ENCODE measurements around the gene RNF31.

Gene RNF31

DNA sequence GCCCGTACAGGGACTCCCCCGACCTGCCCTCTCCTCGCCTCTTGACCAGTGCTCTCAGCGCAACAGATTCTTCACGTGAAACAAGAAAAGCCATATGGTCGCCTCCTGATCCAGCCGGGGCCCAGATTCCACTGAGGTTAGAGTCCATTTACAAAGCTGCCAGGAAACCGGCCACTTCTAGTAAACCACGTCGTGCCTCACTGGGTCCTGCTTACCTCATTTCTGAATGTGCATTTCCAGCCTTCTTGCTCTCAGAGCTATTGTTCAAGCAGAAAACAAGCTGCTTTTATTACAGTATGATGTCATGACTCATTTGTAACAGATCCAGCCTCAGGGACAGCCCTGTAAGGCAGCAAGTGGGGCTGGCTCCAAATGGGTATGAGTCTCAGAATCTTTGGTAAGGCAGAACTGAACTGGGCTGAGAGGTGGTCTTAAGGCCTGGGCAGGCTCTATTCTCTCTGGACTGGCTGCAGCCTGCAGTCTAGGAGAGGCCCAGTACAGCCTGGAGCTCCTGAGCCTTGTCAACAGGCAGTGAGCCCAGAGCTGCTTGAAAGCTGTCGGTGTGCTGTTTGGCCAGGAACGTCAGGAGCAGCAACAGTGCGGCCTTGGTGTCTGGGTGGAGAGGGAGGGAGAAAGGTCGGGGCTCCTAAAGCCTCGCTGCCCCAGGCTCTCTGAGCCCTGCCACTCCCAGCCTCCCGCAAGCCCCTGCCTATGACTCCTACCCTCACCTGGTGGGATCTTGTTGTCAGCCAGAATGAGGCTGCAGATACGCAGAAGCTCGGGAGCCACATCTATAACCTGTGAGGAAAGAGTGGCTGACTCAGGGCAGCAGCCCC, 32.9 kb downstream of the RNF31 start:
- H3K9me3 ChIP-seq = no peaks in the 10 kb centered on the region
- H3K36me3 ChIP-seq = peaks cover 89% of the 10 kb centered on the region
- no peak for TF ChIP-seq Cebpa-rat (IDR thresholded peaks at IDR 0.05)
- no peak overlapping the region for H3K4me3 ChIP-seq
- peak overlapping the region; percentile 44; the same call in 1 of the 2 replicates for H3K9ac ChIP-seq
- H4K20me1 ChIP-seq = peaks cover 15% of the 10 kb centered on the region; the same call in 1 of the 2 replicates
- H3K27ac ChIP-seq = peak overlapping the region; percentile 41
- H3K27me3 ChIP-seq = no peaks in the 10 kb centered on the region
- H3K4me1 ChIP-seq = peaks cover 26% of the 10 kb centered on the region
- peak overlapping the region; percentile 69 for H3K4me2 ChIP-seq

DNA sequence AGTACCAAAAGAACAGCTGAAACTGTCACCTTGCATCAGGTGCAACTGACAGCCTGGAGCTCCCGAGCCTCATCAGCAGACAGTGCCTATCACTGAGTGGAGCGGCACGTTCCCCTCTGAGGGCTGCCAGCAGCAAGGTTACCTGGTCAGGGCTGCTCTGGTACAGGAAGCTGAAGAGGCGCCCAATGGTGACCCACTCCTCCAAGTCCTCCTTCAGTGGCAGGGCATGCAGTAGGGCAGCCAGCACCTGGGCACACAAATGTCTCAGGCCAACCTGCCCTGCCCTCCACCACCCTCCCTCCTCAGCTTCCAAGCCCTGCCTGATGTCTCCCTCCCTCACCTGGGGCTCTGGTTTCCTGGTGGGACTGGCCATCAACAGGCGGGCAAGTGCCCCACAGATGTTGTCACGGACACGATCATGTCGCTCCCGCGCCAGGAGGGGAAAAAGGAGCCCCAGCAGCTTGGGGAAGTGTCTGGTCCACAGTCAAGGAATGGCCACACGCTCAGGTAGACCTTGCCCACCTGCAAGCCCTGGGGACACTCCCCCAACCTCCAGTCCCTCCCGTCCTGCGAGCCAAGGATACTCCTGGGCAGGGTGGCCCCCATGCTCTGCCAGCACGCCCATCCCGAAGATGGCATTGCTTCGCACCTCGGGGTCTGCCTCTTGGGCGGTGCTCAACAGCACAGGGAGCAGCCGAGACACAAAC, 34.2 kb downstream of the RNF31 start:
- Histone ChIP-seq H3K4me3 (no peak overlapping the region), H3K9me3 (no peaks in the 10 kb centered on the region), H3K9ac (no peak overlapping the region), H3K4me2 (no peak overlapping the region), H3K36me3 (peaks cover 99% of the 10 kb centered on the region), H3K27me3 (no peaks in the 10 kb centered on the region), H3K27ac (no peak overlapping the region), H4K20me1 (peaks cover 15% of the 10 kb centered on the region; the same call in 1 of the 2 replicates), H3K4me1 (peaks cover 26% of the 10 kb centered on the region)
- no peak for TF ChIP-seq Cebpa-rat (IDR thresholded peaks at IDR 0.05)

DNA sequence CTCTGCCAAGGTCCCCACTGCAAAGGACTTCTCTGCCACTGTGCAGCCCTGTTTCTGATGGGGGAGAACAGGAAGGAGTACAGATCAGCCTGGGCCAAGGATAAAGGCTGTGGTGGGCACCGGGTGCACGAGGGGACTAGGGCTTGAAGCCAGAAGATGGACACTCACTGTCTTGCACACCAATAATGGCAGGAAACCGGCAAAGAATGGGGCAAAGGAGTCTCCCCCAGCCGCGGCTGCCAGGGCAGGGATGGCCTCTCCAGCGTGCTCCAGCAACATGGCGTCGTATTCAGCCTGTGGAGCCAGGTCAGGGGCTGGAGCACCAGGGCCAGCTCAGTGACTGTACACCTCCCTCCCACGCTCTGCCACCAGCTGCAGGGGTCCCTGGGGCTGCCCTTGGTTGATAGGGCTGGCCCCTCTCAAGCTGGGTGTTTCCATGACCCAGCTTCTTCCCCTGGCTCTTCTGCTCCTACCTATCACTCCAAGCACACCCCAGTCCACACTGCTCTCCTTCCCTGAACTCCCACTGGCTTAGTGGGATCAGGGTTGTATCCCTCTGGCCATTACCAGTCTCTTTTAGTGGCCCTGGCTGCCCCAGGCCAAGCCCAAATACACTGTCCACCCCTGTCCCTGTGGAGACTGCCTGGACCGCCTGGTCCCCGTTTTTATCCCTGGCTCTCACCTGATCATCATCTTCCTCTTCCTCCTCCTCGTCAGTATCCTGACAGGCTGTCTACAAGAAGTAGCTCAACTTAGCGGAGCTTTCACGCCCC, 35.0 kb downstream of the RNF31 start:
- H3K4me2 ChIP-seq = no peak overlapping the region
- peaks cover 34% of the 10 kb centered on the region for H3K4me1 ChIP-seq
- no peak overlapping the region for H3K9ac ChIP-seq
- peaks cover 15% of the 10 kb centered on the region; the same call in 1 of the 2 replicates for H4K20me1 ChIP-seq
- H3K27ac ChIP-seq = no peak overlapping the region
- no peaks in the 10 kb centered on the region for H3K9me3 ChIP-seq
- no peak for TF ChIP-seq Cebpa-rat (IDR thresholded peaks at IDR 0.05)
- H3K27me3 ChIP-seq = no peaks in the 10 kb centered on the region
- peaks cover 99% of the 10 kb centered on the region for H3K36me3 ChIP-seq
- H3K4me3 ChIP-seq = no peak overlapping the region

DNA sequence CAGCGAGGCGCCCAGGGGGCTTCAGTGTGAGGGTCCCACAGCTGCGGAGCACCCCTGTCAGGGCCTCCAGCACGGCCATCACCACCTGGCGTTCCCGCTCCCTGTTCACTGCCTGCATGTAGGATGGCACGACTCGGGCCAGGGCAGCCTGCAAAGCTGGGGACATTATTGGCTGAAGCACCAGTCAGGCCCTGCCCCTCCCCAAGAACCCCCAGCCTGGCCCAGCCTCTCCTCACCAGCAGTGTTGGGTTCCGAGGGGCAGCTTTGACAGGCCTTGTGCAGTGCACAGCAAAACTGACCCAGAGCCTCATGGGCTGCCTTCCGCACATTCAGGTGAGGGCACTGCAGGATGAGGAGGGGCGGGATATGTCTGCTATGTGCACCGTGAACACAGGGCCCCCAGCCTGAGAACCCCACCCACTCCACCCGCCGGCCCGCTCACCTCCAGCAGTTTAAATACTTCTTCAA, 35.8 kb downstream of the RNF31 start:
- H3K27ac ChIP-seq = no peak overlapping the region
- H3K9ac ChIP-seq = no peak overlapping the region
- no peak overlapping the region for H3K4me2 ChIP-seq
- H3K9me3 ChIP-seq = no peaks in the 10 kb centered on the region
- H3K4me3 ChIP-seq = no peak overlapping the region
- peaks cover 41% of the 10 kb centered on the region for H3K4me1 ChIP-seq
- TF ChIP-seq Cebpa-rat (IDR thresholded peaks at IDR 0.05) = no peak
- H3K36me3 ChIP-seq = peaks cover 92% of the 10 kb centered on the region
- peaks cover 15% of the 10 kb centered on the region; the same call in 1 of the 2 replicates for H4K20me1 ChIP-seq
- H3K27me3 ChIP-seq = no peaks in the 10 kb centered on the region

DNA sequence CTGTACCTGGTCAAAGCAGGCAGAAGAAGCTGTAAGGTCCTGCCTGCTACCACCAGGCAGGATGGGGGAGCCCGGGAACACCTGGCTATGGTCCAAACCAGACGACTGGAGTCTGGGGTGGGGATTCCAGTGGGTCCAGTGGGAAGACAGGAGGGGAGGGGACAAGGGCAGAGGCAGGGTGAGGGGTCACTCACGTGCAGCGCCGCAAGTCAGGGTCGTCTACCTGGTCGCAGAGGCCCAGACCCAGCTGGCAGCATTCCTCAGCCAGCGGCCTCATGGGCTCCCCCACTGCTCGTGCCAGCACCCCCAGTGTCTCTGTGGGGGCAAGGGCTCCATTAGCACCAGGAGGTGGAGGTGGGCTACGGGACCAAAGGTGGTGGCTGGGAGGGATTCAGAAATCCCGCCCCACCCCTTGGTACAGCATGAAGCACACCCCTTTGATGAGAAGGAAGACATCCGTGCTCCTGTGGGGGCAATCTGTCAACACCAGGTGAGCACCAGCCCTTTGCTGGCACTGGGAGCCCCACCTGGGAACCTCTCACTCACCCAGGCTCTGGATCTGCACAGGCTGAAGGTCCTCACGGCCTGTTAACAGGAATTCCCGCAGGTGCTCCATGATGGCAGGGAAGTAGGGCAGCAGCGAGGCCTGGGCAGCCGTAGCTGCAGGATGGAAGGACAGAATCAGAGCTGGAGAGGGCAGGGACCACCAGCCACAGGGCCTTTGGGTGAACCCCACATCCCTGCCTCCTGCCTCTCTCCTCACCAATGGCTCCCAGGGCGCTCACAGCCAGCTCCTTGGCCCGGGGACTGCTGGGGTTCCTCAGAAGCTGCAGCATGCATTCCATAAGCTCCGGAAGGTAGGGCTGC, 37.0 kb downstream of the RNF31 start:
- no peaks in the 10 kb centered on the region for H3K9me3 ChIP-seq
- no peaks in the 10 kb centered on the region for H3K27me3 ChIP-seq
- no peak overlapping the region for H3K9ac ChIP-seq
- H4K20me1 ChIP-seq = peaks cover 12% of the 10 kb centered on the region; the same call in 1 of the 2 replicates
- TF ChIP-seq Cebpa-rat (IDR thresholded peaks at IDR 0.05) = no peak
- H3K4me2 ChIP-seq = no peak overlapping the region
- peaks cover 79% of the 10 kb centered on the region for H3K36me3 ChIP-seq
- peaks cover 37% of the 10 kb centered on the region for H3K4me1 ChIP-seq
- no peak overlapping the region for H3K27ac ChIP-seq
- H3K4me3 ChIP-seq = no peak overlapping the region

DNA sequence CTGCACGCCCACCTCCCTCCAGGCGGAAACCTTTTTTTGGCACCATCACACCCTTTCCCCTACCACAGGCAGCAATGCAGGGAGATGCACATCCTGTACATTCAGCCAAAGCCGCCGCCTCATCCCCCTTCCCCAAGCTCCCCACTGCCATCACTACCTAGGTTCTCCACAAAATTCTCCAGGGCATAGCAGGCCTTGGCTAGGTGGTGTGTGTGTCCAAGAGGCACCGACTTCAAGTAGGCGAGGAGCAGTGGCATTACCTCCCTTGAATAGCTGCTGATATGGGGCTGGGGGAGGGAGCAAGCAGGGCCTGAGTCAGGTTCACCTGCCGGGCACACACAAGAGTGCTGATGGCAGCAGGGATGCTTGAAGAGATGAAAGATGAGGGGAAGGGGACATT, 37.7 kb downstream of the RNF31 start:
- no peak overlapping the region for H3K27ac ChIP-seq
- no peak for TF ChIP-seq Cebpa-rat (IDR thresholded peaks at IDR 0.05)
- H3K9ac ChIP-seq = no peak overlapping the region
- H3K9me3 ChIP-seq = no peaks in the 10 kb centered on the region
- no peaks in the 10 kb centered on the region for H3K27me3 ChIP-seq
- H3K4me2 ChIP-seq = no peak overlapping the region
- H3K4me3 ChIP-seq = no peak overlapping the region
- peaks cover 73% of the 10 kb centered on the region for H3K36me3 ChIP-seq
- H3K4me1 ChIP-seq = peaks cover 34% of the 10 kb centered on the region
- peaks cover 6% of the 10 kb centered on the region; the same call in 1 of the 2 replicates for H4K20me1 ChIP-seq

DNA sequence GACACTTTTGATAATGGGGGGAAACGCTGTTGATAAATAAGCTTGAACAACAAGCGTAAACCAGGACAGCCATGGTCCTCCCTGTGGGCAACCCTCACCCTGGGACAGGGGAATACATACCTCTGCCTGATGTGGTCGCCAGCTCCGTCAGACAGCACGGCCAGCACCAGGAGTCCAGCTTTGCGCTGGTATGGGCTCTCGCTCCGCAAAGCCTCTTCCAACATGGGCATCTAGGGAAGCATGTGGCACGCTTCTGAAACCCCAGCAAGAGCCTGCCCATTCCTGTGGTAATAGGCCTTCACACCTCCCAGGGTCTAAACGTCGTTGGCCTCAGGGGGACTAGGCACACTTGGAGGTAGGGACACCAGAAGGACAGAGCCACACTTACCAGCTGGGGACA, 38.4 kb downstream of the RNF31 start:
- no peak for TF ChIP-seq Cebpa-rat (IDR thresholded peaks at IDR 0.05)
- 0 out of 2 replicates have a peak, but pooled peaks cover under 1% of the 10 kb centered on the region for H4K20me1 ChIP-seq

DNA sequence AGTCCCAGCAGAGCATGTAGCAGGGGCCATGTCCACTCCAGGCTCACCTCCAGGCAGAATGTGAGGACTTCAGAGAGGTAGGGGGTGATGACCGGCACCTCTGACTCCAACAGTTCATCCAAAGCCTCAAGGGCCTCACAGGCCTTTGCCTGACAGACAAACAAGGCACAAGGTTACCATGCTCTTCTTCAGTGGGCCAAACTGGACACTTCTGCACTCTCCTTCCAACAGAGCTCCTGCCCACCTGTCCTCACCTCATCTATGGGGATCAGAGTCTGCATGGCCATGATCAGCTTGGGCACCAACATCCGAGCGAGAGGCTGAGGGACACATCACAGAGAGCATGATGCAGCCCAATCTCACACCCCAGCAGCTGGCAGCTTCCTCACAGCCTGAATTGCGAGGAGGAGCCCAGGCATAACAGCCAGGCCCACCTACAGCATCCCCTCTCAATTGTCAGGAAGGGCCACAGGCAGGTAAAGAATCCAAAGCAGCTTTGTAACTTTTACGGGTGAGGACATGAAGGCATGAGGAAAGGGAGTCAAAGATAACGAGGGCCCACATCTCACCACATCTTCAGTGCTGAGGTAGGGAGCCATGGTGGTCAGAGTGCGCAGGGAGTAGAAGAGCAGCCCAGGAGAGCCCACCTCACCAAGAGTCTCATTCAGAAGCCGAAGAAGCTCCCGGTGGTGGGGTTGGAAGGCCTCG, 39.7 kb downstream of the RNF31 start:
- H3K27me3 ChIP-seq = no peaks in the 10 kb centered on the region
- H3K27ac ChIP-seq = no peak overlapping the region
- no peaks in the 10 kb centered on the region for H3K9me3 ChIP-seq
- no peaks in the 10 kb centered on the region for H4K20me1 ChIP-seq
- peak overlapping the region; percentile 92 for H3K4me2 ChIP-seq
- no peak overlapping the region for H3K9ac ChIP-seq
- peaks cover 70% of the 10 kb centered on the region for H3K36me3 ChIP-seq
- peaks cover 30% of the 10 kb centered on the region for H3K4me1 ChIP-seq
- TF ChIP-seq Cebpa-rat (IDR thresholded peaks at IDR 0.05) = no peak
- H3K4me3 ChIP-seq = peak overlapping the region; percentile 81; the same call in 1 of the 2 replicates

More for the DNA sequence above, 38.4 kb downstream of the RNF31 start:
- H3K27ac ChIP-seq = no peak overlapping the region
- no peaks in the 10 kb centered on the region for H3K27me3 ChIP-seq
- no peak overlapping the region for H3K4me3 ChIP-seq
- H3K4me2 ChIP-seq = no peak overlapping the region
- no peak overlapping the region for H3K9ac ChIP-seq
- peaks cover 27% of the 10 kb centered on the region for H3K4me1 ChIP-seq
- peaks cover 72% of the 10 kb centered on the region for H3K36me3 ChIP-seq
- H3K9me3 ChIP-seq = no peaks in the 10 kb centered on the region
